ENCODE data around the gene UBAP1. TPM values are rescaled to one million over a fixed set of nuclear protein-coding genes. Genes with fewer than 3 reads are reported as not detected.
"Not testable (repeated sequence)": the region's sequence is repeated elsewhere in the genome, so short reads cannot be mapped to it uniquely, and the experiment has no call there.

UBAP1 gene
- 10 to 100 TPM; 29.9 to 31.7 TPM for total RNA-seq

DNA sequence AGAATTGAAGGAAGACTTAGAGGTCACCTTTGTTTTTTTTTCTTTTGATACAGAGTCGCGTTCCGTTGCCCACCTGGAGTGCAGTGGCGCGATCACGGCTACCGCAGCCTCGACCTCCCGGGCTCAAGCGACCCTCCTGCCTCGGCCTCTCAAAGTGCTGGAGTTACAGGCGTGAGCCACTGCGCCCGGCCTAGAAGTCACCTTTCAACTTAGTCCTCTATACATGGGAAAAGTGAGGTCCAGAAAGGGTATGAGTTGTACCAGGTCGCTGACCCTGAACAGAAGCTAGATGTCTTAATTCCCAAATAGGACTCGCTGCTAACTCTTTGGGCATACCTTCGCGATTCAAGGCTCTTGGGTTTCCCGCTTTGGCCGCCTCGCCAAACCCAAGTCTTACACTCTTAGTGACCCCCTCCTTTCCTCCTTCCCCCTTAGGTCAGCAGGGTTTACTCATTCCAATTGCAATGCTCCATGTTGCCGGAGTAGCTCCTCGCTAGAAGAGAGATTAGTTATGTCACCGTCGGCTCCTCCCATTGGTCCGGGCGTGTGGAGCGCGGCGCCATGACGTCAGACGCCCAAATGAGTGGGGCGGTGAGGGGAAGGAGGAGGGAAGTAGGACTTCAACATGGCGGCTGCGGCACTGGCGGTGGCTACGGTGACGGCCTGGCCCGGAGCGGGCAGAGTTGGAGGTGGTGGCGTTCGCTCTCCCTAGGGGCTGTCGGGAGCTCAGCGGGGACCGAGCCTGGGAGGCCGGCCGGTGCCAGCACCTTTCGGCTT lies at the start of gene UBAP1:
UBAP1 (plus strand) TSS at position 608 of the 777 bp plus-strand sequence. CDS start 41,872 bp downstream, outside the sequence.
- Mint-ChIP-seq H3K4me1 (ENCODE audit: low read depth) (peaks cover 16% of the 10 kb centered on the region), H3K27me3 (ENCODE audit: low read depth) (no peaks in the 10 kb centered on the region), H3K9me3 (no peaks in the 10 kb centered on the region), H3K4me3 (peak within 1 kb of the TSS; percentile 84), H3K36me3 (ENCODE audit: low read depth) (peaks cover 4% of the 10 kb centered on the region), H3K27ac (peak within 1 kb of the TSS; percentile 94)
- intact Hi-C loops (cut with micrococcal nuclease): loop anchor here (1.0 to 10.0 kb wide), 9 partner anchors 52 to 888 kb away; partner anchors contain the start of genes AQP3, DCAF12, DNAI1 and FAM219A
- CTCF ChIA-PET: interaction anchor here (0.7 to 1.4 kb wide), 2 partner anchors 74 to 166 kb away, joined by 4 read pairs; no protein-coding TSS in a partner anchor
- peak; percentile 99 for DNase-seq

DNA sequence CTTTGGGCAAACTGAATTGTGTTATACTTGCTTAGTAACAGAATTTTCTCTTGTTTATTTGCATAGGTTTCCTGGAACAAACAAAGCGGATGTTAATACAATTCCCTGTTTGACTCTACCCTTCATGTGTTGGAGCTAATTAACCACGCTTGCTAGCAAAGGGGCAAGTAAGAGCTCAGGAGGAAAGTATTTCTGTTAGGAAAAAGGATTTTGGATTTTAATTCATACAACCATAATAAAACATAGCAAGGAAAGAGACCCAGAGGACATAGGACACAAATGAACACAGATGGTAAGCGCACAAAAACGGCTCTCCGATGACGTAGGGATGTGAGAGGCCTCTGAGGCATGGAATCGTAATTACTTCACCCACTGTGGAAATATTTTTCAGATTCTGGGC lies 47.3 kb upstream of the UBAP1 start:
- intact Hi-C loops (cut with micrococcal nuclease): no loop called here
- DNase-seq: no peak
- Mint-ChIP-seq H3K27me3 (ENCODE audit: low read depth) (no peaks in the 10 kb centered on the region), H3K4me1 (ENCODE audit: low read depth) (peaks cover 2% of the 10 kb centered on the region), H3K4me3 (no peak overlapping the region), H3K9me3 (no peaks in the 10 kb centered on the region), H3K36me3 (ENCODE audit: low read depth) (no peaks in the 10 kb centered on the region), H3K27ac (no peak overlapping the region)
- CTCF ChIA-PET: interaction anchor here (1.5 kb wide), 1 partner anchor 121 kb away, joined by 3 read pairs; no protein-coding TSS in a partner anchor

DNA sequence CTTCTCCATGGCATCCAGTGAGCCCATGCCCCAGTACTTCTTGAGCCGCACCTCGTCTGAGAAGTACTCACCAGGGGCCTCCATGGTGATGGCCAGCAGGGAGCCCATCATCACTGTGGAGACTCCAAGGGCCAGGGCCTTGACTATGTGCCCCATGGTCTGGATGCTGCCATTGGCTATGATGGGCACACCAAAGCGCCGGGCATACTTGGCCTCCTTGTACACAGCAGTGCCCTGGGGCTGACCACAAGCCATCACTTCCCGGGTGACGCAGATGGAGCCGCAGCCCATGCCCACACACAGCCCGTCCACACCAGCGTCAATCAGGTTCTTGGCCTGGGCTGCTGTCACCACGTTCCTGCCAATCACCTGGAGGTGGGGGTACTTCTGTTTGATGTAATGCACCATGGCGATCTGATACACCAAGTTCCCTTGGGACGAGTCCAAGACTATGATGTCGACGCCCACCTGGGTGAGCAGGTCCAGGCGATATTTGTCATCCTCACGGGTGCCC lies 45.4 kb upstream of the UBAP1 start:
- intact Hi-C loops (cut with micrococcal nuclease): no loop called here
- Mint-ChIP-seq H3K9me3 (no peaks in the 10 kb centered on the region), H3K27ac (no peak overlapping the region), H3K36me3 (ENCODE audit: low read depth) (no peaks in the 10 kb centered on the region), H3K4me3 (no peak overlapping the region), H3K4me1 (ENCODE audit: low read depth) (no peaks in the 10 kb centered on the region), H3K27me3 (ENCODE audit: low read depth) (no peaks in the 10 kb centered on the region)
- CTCF ChIA-PET: interaction anchor here (0.6 kb wide), 1 partner anchor 14 kb away, joined by 3 read pairs; no protein-coding TSS in a partner anchor
- DNase-seq: no peak

DNA sequence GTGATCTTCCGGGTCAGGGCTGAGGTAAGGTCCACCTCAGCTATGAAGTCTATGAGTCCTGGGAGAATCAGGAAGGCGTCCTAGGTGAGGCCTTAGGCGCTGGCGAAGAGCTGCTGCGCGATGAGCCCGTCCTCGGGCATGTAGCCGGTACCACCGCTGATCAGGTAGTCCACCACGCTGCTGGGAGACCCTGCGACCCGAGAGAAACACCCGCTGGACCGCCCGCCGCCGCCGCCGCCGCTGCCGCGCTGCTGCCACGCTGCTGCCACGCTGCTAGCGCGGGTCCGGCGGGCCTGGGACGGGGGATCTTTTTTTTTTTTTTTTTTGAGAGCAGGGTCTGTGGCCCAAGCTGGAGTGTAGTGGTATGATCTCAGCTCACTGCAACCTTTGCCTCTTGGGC lies 44.3 kb upstream of the UBAP1 start:
- Mint-ChIP-seq H3K4me3 (no peak overlapping the region), H3K36me3 (ENCODE audit: low read depth) (no peaks in the 10 kb centered on the region), H3K4me1 (ENCODE audit: low read depth) (peaks cover 3% of the 10 kb centered on the region), H3K9me3 (no peaks in the 10 kb centered on the region), H3K27me3 (ENCODE audit: low read depth) (no peaks in the 10 kb centered on the region), H3K27ac (no peak overlapping the region)
- intact Hi-C loops (cut with micrococcal nuclease): no loop called here
- no peak for DNase-seq
- CTCF ChIA-PET: no interaction called here

DNA sequence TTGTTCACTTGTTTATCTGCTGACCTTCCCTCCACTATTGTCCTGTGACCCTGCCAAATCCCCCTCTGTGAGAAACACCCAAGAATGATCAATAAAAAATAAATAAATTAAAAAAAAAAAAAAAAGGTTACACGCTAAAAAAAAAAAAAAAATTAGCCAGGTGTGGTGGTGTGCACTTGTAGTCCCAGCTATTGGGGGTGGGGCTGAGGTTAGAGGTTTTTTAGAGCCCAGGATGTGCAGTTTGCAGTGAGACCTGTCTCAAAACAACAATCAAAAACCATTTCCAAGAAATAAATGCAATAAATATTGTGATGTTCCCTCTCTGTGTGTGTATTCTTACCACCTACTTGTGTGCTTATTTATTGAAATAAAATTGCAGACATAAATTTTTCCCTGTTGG lies 40.2 kb upstream of the UBAP1 start:
- CTCF ChIA-PET; H3K4me1 Mint-ChIP-seq (ENCODE audit: low read depth); H3K4me3 Mint-ChIP-seq; H3K27ac Mint-ChIP-seq; H3K36me3 Mint-ChIP-seq (ENCODE audit: low read depth); H3K27me3 Mint-ChIP-seq (ENCODE audit: low read depth); H3K9me3 Mint-ChIP-seq; DNase-seq; intact Hi-C loops (cut with micrococcal nuclease): not testable (repeated sequence)

DNA sequence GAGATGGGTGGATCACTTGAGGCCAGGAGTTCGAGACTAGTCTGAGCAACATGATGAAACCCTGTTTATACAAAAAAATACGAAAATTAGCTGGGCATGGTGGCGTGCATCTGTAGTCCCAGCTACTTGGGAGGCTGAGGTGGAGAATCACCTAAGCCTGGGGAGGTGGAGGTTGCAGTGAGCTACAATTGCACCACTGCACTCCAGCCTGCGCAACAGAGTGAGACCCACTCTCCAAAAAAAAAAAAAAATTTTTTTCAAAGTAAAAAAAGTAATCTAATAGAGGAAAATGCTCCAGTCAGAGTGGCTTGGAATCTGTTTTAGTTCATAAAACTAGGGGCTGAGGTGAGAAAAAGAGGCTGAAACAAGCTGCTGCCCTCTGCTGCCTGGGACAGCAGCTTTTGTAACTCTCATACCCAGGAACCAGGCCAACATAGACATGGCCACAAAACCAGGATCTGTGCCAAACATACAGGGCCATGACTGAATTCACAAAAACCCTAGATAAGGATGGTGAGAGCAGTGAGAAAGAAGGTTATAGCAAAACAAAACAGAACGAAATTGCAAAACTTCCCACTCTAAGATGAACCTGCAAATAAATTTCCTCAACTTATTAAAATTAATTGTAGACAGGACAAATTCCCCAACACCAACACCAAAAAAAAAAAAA lies 39.2 kb upstream of the UBAP1 start:
- DNase-seq: no peak
- Mint-ChIP-seq H3K27ac (no peak overlapping the region), H3K9me3 (no peaks in the 10 kb centered on the region), H3K4me3 (no peak overlapping the region), H3K36me3 (ENCODE audit: low read depth) (no peaks in the 10 kb centered on the region), H3K27me3 (ENCODE audit: low read depth) (no peaks in the 10 kb centered on the region), H3K4me1 (ENCODE audit: low read depth) (peaks cover 3% of the 10 kb centered on the region)
- intact Hi-C loops (cut with micrococcal nuclease): no loop called here
- CTCF ChIA-PET: interaction anchor here (0.6 to 1.6 kb wide), 2 partner anchors 66 to 327 kb away, joined by 3 to 4 read pairs; no protein-coding TSS in a partner anchor

DNA sequence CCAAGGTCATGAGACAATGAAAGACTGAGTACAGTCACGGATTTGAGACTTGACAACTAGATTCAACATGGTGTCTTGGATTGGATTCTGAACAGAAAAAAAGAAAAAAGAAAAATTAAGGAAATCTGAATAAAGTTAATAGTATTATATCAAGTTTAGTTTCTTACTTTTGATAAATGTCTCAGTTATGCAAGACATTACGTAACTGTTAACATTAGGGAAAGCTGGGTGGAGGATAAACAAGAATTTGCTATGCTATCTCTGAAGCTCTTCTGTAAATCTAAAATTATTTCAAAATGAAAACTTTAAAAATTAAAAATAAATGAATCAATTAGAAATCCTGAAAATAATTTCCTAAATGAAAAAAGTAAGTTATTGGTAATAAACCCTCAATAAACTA lies 38.0 kb upstream of the UBAP1 start:
- no peak overlapping the region for H3K4me3 Mint-ChIP-seq
- CTCF ChIA-PET: interaction anchor here (0.6 to 1.6 kb wide), 3 partner anchors 67 to 497 kb away, joined by 3 to 4 read pairs (median 4); partner anchors contain the start of gene SIGMAR1
- no peaks in the 10 kb centered on the region for H3K27me3 Mint-ChIP-seq (ENCODE audit: low read depth)
- DNase-seq: no peak
- no peaks in the 10 kb centered on the region for H3K36me3 Mint-ChIP-seq (ENCODE audit: low read depth)
- intact Hi-C loops (cut with micrococcal nuclease): no loop called here
- H3K9me3 Mint-ChIP-seq: no peaks in the 10 kb centered on the region
- no peak overlapping the region for H3K27ac Mint-ChIP-seq
- H3K4me1 Mint-ChIP-seq (ENCODE audit: low read depth): peaks cover 3% of the 10 kb centered on the region

DNA sequence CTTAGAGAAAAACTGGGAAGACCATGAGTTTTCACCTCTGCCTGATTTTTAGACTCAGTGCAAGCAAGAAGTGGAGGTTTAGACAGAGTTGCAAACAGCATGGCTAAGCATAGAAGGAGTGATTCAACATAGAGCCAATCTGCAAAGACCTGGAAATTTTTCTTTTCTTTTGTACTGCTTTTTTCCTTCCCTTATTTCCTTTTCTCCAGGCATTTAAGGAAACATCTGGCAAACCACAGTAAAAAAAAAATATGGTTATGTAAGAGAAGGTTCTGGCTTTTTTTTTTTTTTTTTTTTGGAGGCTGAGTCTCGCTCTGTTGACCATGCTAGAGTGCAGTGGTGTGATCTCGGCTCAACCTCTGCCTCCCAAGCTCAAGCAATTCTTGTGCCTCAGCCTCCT lies 35.7 kb upstream of the UBAP1 start:
- Mint-ChIP-seq H3K9me3 (no peaks in the 10 kb centered on the region), H3K4me1 (ENCODE audit: low read depth) (peaks cover 3% of the 10 kb centered on the region), H3K27me3 (ENCODE audit: low read depth) (no peaks in the 10 kb centered on the region), H3K4me3 (no peak overlapping the region), H3K27ac (no peak overlapping the region), H3K36me3 (ENCODE audit: low read depth) (no peaks in the 10 kb centered on the region)
- CTCF ChIA-PET: no interaction called here
- DNase-seq: no peak
- intact Hi-C loops (cut with micrococcal nuclease): no loop called here

DNA sequence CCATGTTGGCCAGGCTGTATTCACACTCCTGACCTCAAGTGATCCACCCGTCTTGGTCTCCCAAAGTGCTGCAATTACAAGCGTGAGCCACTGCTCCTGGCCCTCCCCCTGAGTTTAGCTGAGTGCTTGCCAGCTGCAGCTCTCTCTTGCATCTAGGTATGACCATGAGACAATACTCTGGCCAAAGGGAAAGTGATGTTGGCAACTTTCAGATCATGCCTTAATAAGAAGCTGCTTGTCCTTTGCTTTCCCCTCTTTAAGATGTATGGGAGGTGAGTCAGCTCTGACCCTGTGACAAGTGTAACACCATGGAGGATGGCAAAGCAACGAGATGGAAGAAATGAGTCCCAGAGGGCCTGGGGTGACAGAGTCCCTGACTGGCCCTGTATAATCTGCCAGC lies 33.7 kb upstream of the UBAP1 start:
- Mint-ChIP-seq H3K4me1 (ENCODE audit: low read depth) (no peaks in the 10 kb centered on the region), H3K27ac (no peak overlapping the region), H3K9me3 (no peaks in the 10 kb centered on the region), H3K27me3 (ENCODE audit: low read depth) (no peaks in the 10 kb centered on the region), H3K4me3 (no peak overlapping the region), H3K36me3 (ENCODE audit: low read depth) (no peaks in the 10 kb centered on the region)
- CTCF ChIA-PET: interaction anchor here (0.7 to 1.7 kb wide), 3 partner anchors 107 to 174 kb away, joined by 3 to 4 read pairs (median 3); no protein-coding TSS in a partner anchor
- intact Hi-C loops (cut with micrococcal nuclease): no loop called here
- DNase-seq: no peak

DNA sequence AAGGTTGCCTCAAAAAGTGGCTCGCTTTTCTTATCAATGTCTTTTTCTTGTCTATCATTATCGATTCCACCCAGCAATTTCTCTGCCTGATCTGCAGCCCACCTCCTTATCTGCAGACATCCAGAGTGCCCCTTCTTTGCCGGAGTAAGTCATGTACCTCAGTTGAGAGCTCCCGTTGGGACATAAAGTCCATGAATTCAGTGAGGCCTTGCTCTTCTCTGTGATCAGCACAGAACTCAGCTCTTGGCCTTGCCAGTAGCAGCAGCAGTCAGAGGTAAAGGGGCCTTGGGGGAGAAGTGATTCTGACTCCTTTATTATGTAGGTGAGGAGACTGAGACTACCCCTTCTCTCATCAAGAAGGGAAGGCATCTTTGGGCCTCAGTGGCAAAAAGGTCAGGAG lies 27.4 kb upstream of the UBAP1 start:
- H3K36me3 Mint-ChIP-seq (ENCODE audit: low read depth): no peaks in the 10 kb centered on the region
- CTCF ChIA-PET: no interaction called here
- H3K4me1 Mint-ChIP-seq (ENCODE audit: low read depth): no peaks in the 10 kb centered on the region
- intact Hi-C loops (cut with micrococcal nuclease): no loop called here
- DNase-seq: no peak
- no peak overlapping the region for H3K4me3 Mint-ChIP-seq
- H3K27ac Mint-ChIP-seq: no peak overlapping the region
- H3K9me3 Mint-ChIP-seq: no peaks in the 10 kb centered on the region
- H3K27me3 Mint-ChIP-seq (ENCODE audit: low read depth): no peaks in the 10 kb centered on the region

DNA sequence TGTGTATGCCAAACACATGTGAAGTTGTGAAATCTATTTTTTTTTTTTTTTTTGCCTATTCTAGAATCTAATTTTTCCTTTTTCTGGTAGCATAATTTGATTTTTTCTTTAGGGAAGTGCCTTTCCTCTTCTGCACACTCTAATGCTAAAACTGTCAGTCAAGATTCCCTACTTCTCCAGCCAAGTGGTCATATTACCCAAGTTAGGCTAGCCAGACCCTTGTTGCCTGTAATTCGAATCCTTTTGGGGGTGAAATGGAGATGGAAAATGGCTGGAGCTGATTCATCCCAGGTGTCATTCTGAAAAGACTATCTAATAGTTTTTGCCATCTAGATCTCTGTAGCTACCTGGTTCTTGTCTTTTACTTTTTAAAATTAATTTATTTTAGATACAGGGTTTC lies 24.8 kb upstream of the UBAP1 start:
- intact Hi-C loops (cut with micrococcal nuclease): no loop called here
- CTCF ChIA-PET: no interaction called here
- H3K27ac Mint-ChIP-seq: no peak overlapping the region
- DNase-seq: no peak
- no peaks in the 10 kb centered on the region for H3K36me3 Mint-ChIP-seq (ENCODE audit: low read depth)
- H3K27me3 Mint-ChIP-seq (ENCODE audit: low read depth): no peaks in the 10 kb centered on the region
- no peak overlapping the region for H3K4me3 Mint-ChIP-seq
- H3K4me1 Mint-ChIP-seq (ENCODE audit: low read depth): no peaks in the 10 kb centered on the region
- no peaks in the 10 kb centered on the region for H3K9me3 Mint-ChIP-seq

DNA sequence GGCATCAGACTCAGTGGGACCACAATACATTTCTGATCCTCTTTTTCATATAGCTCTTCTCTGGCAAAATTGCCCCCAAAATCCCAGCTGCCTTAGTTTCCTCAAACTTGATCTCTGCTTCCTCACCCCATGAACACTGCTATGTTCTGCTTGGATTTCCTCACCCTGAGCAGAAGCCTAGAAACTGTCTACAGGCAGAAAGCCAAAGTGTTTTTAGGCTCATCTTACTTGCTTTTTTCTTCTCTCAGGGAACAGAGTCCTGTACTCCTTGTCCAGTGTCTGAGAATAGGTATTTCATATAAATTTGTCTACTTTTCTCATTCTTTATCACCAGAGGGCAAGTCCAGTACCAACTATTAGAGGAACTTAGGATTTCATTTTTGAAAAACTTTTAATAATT lies 21.5 kb upstream of the UBAP1 start:
- Mint-ChIP-seq H3K4me3 (no peak overlapping the region), H3K36me3 (ENCODE audit: low read depth) (no peaks in the 10 kb centered on the region), H3K9me3 (no peaks in the 10 kb centered on the region), H3K27me3 (ENCODE audit: low read depth) (no peaks in the 10 kb centered on the region), H3K27ac (no peak overlapping the region), H3K4me1 (ENCODE audit: low read depth) (no peaks in the 10 kb centered on the region)
- CTCF ChIA-PET: no interaction called here
- intact Hi-C loops (cut with micrococcal nuclease): no loop called here
- DNase-seq: no peak
